ENCODE measurements around the gene TBC1D4.

The TBC1D4 gene

GRCh38 chr13:75384879-75385707 is 96.9 kb downstream of the TBC1D4 start:
- no peak for DNase-seq (ENCODE audit: low read depth)

GRCh38 chr13:75383064-75383715 is 98.8 kb downstream of the TBC1D4 start:
- DNase-seq (ENCODE audit: low read depth), result no peak

GRCh38 chr13:75378301-75378700 is 103.7 kb downstream of the TBC1D4 start:
- DNase-seq (ENCODE audit: low read depth), result no peak

- DNase-seq (ENCODE audit: low read depth), result no peak
Observed at GRCh38 chr13:75376792-75377402, 105.1 kb downstream of the TBC1D4 start.

GRCh38 chr13:75375329-75375728 is 106.6 kb downstream of the TBC1D4 start:
- DNase-seq (ENCODE audit: low read depth), result no peak

- no peak for DNase-seq (ENCODE audit: low read depth)
Observed at GRCh38 chr13:75373988-75374387, 108.0 kb downstream of the TBC1D4 start.

GRCh38 chr13:75372923-75373841 is 108.8 kb downstream of the TBC1D4 start:
- no peak for DNase-seq (ENCODE audit: low read depth)

- DNase-seq (ENCODE audit: low read depth), result no peak
Observed at GRCh38 chr13:75372517-75372916, 109.5 kb downstream of the TBC1D4 start.

GRCh38 chr13:75371203-75371602 is 110.8 kb downstream of the TBC1D4 start:
- DNase-seq (ENCODE audit: low read depth), result no peak

- no peak for DNase-seq (ENCODE audit: low read depth)
Observed at GRCh38 chr13:75370774-75371173, 111.2 kb downstream of the TBC1D4 start.

- DNase-seq (ENCODE audit: low read depth), result no peak
Observed at GRCh38 chr13:75369981-75370380, 112.0 kb downstream of the TBC1D4 start.

GRCh38 chr13:75368167-75368566 is 113.8 kb downstream of the TBC1D4 start:
- DNase-seq (ENCODE audit: low read depth), result peak; percentile 56

GRCh38 chr13:75366380-75367280 is 115.3 kb downstream of the TBC1D4 start:
- no peak for DNase-seq (ENCODE audit: low read depth)

- DNase-seq (ENCODE audit: low read depth), result peak; percentile 60
Observed at GRCh38 chr13:75365724-75366173, 116.2 kb downstream of the TBC1D4 start.

- no peak for DNase-seq (ENCODE audit: low read depth)
Observed at GRCh38 chr13:75364131-75364713, 117.7 kb downstream of the TBC1D4 start.

- DNase-seq (ENCODE audit: low read depth), result no peak
Observed at GRCh38 chr13:75363371-75363770, 118.6 kb downstream of the TBC1D4 start.

- DNase-seq (ENCODE audit: low read depth), result no peak
Observed at GRCh38 chr13:75362026-75362425, 119.9 kb downstream of the TBC1D4 start.

- no peak for DNase-seq (ENCODE audit: low read depth)
Observed at GRCh38 chr13:75360170-75360569, 121.8 kb downstream of the TBC1D4 start.

GRCh38 chr13:75359266-75359665 is 122.7 kb downstream of the TBC1D4 start:
- peak; percentile 84 for DNase-seq (ENCODE audit: low read depth)

GRCh38 chr13:75357576-75358289 is 124.2 kb downstream of the TBC1D4 start:
- DNase-seq (ENCODE audit: low read depth), result no peak

All from GM04503 (cell line).